Kidney (tissue), 14 donors: ENCODE measurements around the gene GRID1. TPM values are rescaled to one million over a fixed set of nuclear protein-coding genes. Genes with fewer than 3 reads are reported as not detected.

Experiments
- DNase-seq, 5 donors: peaks; one replicate each; pipeline ENCODE4 v3.0.0-alpha.2; 2013 to 2020
- FAIRE-seq: peaks from 2 replicates; lab custom pipeline; 2012; peaks lifted over from hg19 to GRCh38; lab: Jason Lieb, UNC
- H3K27ac ChIP-seq, 2 donors: one replicate each; pipeline ENCODE4 v1.7.0; 2013; ENCODE audit warnings: low read depth in 2 of 2, low read length in 2 of 2, inconsistent platforms in 1 of 2
- H3K27me3 ChIP-seq: one replicate; pipeline ENCODE4 v1.7.1; 2013; ENCODE audit warnings: low read length, inconsistent platforms; ENCODE audit not compliant: control insufficient read depth, insufficient read depth
- H3K36me3 ChIP-seq, 3 donors: one replicate each; pipeline versions ENCODE4 v1.7.0 to v1.7.1; 2013; ENCODE audit warnings: low read length in 3 of 3, control low read depth in 1 of 3, inconsistent platforms in 1 of 3; ENCODE audit not compliant: insufficient read depth in 3 of 3, control insufficient read depth in 2 of 3
- H3K4me1 ChIP-seq, 3 donors: one replicate each; pipeline versions ENCODE4 v1.7.0 to v1.7.1; 2013; ENCODE audit warnings: low read length in 3 of 3, inconsistent platforms in 1 of 3, low read depth in 1 of 3; ENCODE audit not compliant: control insufficient read depth in 2 of 3, insufficient read depth in 2 of 3
- H3K4me3 ChIP-seq, 3 donors: one replicate each; pipeline versions ENCODE4 v1.7.0 to v1.8.1; 2013; ENCODE audit warnings: low read length in 3 of 3, control low read depth in 1 of 3, inconsistent platforms in 1 of 3
- H3K9ac ChIP-seq, 3 donors: one replicate each; pipeline versions ENCODE4 v1.7.0 to v1.7.1; 2013; ENCODE audit warnings: low read length in 3 of 3, control low read depth in 1 of 3, inconsistent platforms in 1 of 3
- H3K9me3 ChIP-seq, 3 donors: one replicate each; pipeline versions ENCODE4 v1.7.0 to v1.7.1; 2013; ENCODE audit warnings: low read length in 3 of 3, control low read depth in 1 of 3, inconsistent platforms in 1 of 3; ENCODE audit not compliant: control insufficient read depth in 2 of 3, insufficient read depth in 1 of 3
- intact Hi-C: fragments of 100-400 bp; cut with DNase I; formaldehyde crosslinking; loops from one replicate; pipeline ENCODE4 v1.11.1; 2022
- polyA plus RNA-seq: library from polyadenylated mRNA; stranded (reverse); fragments of 350-450 nt; fragmentation: Illumina TruSeq; extraction: RNeasy Lipid Tissue Mini Kit (QIAGEN cat#74804); gene quantifications from one replicate; pipeline ENCODE4 v1.2.3, GENCODE V29; 2014; ENCODE audit warnings: low read depth, low replicate concordance; ENCODE audit not compliant: insufficient read depth
- total RNA-seq: library from RNA; stranded (reverse); fragmentation: NEBNext Ultra II Directional; extraction: Animal tissue kit (Norgen Biotek cat#: 25700); gene quantifications from one replicate; pipeline ENCODE4 v1.2.1, GENCODE V29; 2021
- TF ChIP-seq, protein P1 (sequence below): IDR thresholded peaks from 3 replicates; pipeline ENCODE4 v1.5.1; 2012; ENCODE audit warnings: mild to moderate bottlenecking, moderate library complexity, borderline replicate concordance; ENCODE audit not compliant: insufficient read depth; ENCODE audit errors: extremely low read depth
- donor health status: control.
- donor health status: control.
- donor health status: control.
- donor health status: control.
- donor health status: control.
- donor health status: DM: yes; HTN: yes; CAD: no.
- donor health status: Normal renal cell carcinoma (clear cell type).

The GRID1 gene
- total and polyA plus RNA-seq, 2 donors from 2014 or later: 0.37 to 1.4 TPM

GRCh38 chr10:86295351-86295750 lies 71.2 kb downstream of the GRID1 start:
- intact Hi-C loops: no loop called here
- Histone ChIP-seq H3K9ac (no peak overlapping the region), H3K4me3 (no peak overlapping the region), H3K27ac (no peak overlapping the region), H3K36me3 (no peaks in the 10 kb centered on the region), H3K4me1 (no peaks in the 10 kb centered on the region), H3K9me3 (no peaks in the 10 kb centered on the region), H3K27me3 (no peaks in the 10 kb centered on the region)
- TF ChIP-seq, protein P1, sequence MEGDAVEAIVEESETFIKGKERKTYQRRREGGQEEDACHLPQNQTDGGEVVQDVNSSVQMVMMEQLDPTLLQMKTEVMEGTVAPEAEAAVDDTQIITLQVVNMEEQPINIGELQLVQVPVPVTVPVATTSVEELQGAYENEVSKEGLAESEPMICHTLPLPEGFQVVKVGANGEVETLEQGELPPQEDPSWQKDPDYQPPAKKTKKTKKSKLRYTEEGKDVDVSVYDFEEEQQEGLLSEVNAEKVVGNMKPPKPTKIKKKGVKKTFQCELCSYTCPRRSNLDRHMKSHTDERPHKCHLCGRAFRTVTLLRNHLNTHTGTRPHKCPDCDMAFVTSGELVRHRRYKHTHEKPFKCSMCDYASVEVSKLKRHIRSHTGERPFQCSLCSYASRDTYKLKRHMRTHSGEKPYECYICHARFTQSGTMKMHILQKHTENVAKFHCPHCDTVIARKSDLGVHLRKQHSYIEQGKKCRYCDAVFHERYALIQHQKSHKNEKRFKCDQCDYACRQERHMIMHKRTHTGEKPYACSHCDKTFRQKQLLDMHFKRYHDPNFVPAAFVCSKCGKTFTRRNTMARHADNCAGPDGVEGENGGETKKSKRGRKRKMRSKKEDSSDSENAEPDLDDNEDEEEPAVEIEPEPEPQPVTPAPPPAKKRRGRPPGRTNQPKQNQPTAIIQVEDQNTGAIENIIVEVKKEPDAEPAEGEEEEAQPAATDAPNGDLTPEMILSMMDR: no peak
- DNase-seq (peak in 2 of 5 donors; percentile 3 to 21), FAIRE-seq (no peak)

DNA sequence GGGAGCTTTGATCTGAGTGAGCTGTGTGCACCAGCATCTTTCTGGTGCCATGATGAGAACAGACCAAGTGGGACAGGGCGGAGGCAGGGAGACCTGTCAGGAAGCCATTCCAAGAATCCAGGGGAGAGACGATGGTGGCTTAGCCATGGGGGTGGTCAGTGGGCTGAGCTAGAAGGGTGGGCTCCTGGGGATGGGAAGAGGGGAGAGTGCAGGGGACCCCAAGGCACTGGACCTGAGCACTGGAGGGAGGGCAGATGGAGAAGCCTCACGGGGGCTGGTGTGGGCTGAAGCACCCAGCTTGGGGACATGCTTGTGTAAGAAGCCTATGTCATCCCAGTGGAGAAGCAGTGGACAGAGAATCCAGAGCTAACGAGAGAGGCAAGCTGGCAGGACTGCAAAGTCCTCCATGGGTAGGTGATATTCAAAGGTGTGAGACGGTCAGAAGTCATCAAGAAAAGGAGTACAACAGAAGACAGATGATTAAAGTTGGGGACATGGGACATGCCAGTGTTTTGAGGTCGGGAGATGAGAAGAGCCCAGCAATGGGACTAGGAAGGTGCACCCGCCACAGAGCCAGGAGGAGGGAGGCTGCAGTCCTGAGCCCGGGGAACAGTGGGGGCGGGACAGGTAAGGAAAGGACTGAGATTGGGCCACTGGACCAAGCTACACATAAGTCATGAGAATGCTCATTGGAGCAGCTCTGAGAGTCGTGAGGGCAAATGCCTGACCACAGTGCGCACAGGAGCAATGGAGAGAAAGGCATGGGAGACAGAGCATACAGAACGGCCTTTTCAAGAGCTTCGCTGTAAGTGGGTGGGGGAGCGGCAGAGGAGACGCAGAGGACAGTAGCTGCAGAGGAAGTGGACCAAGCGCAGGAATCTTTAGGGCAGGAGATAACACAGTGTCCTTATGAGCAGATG lies 72.0 kb downstream of the GRID1 start:
- peak in 2 of 5 donors; percentile 5 for DNase-seq
- TF ChIP-seq, protein P1: no peak
- intact Hi-C loops: no loop called here

DNA sequence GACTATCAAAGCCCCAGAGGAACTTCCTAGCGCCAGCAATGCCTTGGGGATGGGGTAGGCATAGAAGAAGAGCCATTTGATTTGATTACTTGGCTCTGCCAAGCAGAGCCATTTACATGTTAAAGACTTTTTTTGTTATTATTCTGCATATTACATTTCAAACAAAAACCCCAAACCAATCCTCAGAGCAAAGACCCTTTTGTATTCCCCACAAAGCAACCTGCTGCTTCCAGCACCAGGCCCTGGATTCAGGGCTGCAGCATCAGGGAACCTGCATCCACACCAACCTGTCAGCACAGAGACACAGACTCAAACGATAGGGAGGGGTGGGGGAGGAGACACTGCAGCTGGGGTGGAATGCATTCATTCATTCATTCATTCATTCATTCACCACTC lies 73.2 kb downstream of the GRID1 start:
- Histone ChIP-seq H3K36me3 (no peaks in the 10 kb centered on the region), H3K27ac (no peak overlapping the region), H3K9me3 (no peaks in the 10 kb centered on the region), H3K27me3 (no peaks in the 10 kb centered on the region), H3K4me1 (no peaks in the 10 kb centered on the region), H3K4me3 (no peak overlapping the region), H3K9ac (no peak overlapping the region)
- TF ChIP-seq, protein P1: no peak
- no peak for FAIRE-seq
- no peak for DNase-seq
- intact Hi-C loops: no loop called here

More for the DNA sequence above, 72.0 kb downstream of the GRID1 start:
- H3K27me3 ChIP-seq: no peaks in the 10 kb centered on the region
- H3K4me3 ChIP-seq: no peak overlapping the region
- H3K9ac ChIP-seq: no peak overlapping the region
- H3K9me3 ChIP-seq: no peaks in the 10 kb centered on the region
- H3K36me3 ChIP-seq: no peaks in the 10 kb centered on the region
- no peak overlapping the region for H3K27ac ChIP-seq
- no peak for FAIRE-seq
- H3K4me1 ChIP-seq: no peaks in the 10 kb centered on the region
